Measurements from ENCODE around the gene STK24. TPM values are rescaled to one million over a fixed set of nuclear protein-coding genes. Genes with fewer than 3 reads are reported as not detected.

The STK24 gene
- total RNA-seq, 1 donor from 2014 or later: 88.4 TPM

DNA sequence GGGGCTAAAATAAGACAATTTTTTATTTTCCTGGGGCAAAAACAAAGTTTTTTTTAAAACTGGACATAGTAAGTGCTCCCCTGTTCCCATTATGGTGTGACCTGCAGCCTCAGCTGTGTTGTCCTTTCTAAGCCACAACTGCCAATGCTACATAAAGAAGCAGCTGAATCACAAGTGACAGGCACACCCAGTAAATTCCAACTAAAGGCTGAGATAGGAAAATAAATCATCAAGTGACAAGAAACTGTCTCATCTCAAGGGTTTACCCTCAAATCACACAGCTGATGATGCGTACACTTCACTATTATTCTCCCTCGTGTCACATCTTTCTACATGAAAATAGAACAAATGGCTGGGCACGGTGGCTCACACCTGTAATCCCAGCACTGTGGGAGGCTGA, 28.7 kb downstream of the STK24 start:
- DNase-seq (ENCODE audit: low spot score in 2 of 2, unreplicated experiment in 2 of 2): no peak
- Mint-ChIP-seq H3K9me3 (no peaks in the 10 kb centered on the region), H3K27ac (no peak overlapping the region), H3K4me3 (no peak overlapping the region), H3K36me3 (peaks cover 25% of the 10 kb centered on the region), H3K4me1 (peaks cover 28% of the 10 kb centered on the region), H3K27me3 (ENCODE audit: low read depth) (no peaks in the 10 kb centered on the region)
- no peak for TF ChIP-seq CTCF (IDR thresholded peaks at IDR 0.05; ENCODE audit: unreplicated experiment)

- no peak for TF ChIP-seq CTCF (IDR thresholded peaks at IDR 0.05; ENCODE audit: unreplicated experiment)
- Mint-ChIP-seq H3K4me3 (no peak overlapping the region), H3K9me3 (no peaks in the 10 kb centered on the region), H3K36me3 (peaks cover 25% of the 10 kb centered on the region), H3K4me1 (peaks cover 31% of the 10 kb centered on the region), H3K27me3 (ENCODE audit: low read depth) (no peaks in the 10 kb centered on the region), H3K27ac (no peak overlapping the region)
- no peak for DNase-seq (ENCODE audit: low spot score in 2 of 2, unreplicated experiment in 2 of 2)
Measured at GRCh38 chr13:98547455-98547854, 29.5 kb downstream of the STK24 start.

DNA sequence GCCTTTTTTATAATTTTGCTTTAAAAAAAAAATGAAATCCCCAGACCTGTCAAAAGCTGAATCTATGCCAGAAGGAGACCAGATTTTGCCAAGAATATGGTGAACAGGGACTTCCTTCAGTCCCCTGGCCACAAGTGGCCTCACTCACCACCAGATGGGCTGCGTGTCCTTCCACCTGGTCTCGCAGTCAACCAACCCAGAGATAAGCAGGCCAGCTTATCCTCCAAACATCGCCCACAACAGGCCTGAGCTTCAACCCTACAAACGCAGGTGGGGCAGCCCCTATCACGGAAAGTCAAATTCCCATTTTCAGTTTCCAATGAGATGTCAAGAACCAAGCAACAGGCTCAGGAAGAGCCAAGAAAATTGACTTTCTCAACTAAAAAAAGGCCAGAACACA, 30.5 kb downstream of the STK24 start:
- peak overlapping the region; percentile 14 for H3K27ac Mint-ChIP-seq
- no peak overlapping the region for H3K4me3 Mint-ChIP-seq
- no peak for TF ChIP-seq CTCF (IDR thresholded peaks at IDR 0.05; ENCODE audit: unreplicated experiment)
- no peak for DNase-seq (ENCODE audit: low spot score in 2 of 2, unreplicated experiment in 2 of 2)
- H3K4me1 Mint-ChIP-seq: peaks cover 37% of the 10 kb centered on the region
- H3K36me3 Mint-ChIP-seq: peaks cover 22% of the 10 kb centered on the region
- H3K27me3 Mint-ChIP-seq (ENCODE audit: low read depth): no peaks in the 10 kb centered on the region
- no peaks in the 10 kb centered on the region for H3K9me3 Mint-ChIP-seq

DNA sequence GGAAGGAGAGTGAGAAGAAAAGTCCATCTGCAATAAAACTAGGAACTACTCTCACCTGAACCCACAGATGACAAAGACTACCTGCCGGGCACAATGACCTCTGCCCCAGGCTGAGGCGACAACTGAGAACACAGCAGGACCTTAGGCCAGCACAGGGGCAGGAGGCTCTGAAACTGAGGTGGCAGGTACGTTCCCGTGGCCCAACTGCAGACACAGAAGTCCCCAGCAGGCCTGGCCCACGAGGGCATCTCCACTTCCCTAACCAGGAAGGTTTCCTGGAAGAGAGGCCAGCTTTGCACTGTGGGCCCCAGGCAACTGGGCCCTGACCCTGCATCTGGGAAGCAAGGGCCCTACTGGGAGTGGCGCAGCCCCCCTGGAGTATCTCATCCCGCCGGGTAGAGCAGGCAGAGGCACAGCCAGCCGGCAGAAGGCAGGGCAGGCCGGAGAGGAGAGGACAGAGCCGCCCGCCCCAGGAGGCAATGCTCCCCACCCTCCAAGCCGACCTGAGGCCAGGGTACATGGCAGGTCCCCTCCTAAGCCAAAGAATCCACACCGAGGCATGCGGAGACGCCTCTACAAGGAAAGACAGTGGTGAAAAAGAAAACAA, 32.7 kb downstream of the STK24 start:
- no peak for TF ChIP-seq CTCF (IDR thresholded peaks at IDR 0.05; ENCODE audit: unreplicated experiment)
- no peak overlapping the region for H3K4me3 Mint-ChIP-seq
- no peaks in the 10 kb centered on the region for H3K9me3 Mint-ChIP-seq
- no peak for DNase-seq (ENCODE audit: low spot score in 2 of 2, unreplicated experiment in 2 of 2)
- peaks cover 11% of the 10 kb centered on the region for H3K36me3 Mint-ChIP-seq
- H3K27ac Mint-ChIP-seq: no peak overlapping the region
- no peaks in the 10 kb centered on the region for H3K27me3 Mint-ChIP-seq (ENCODE audit: low read depth)
- H3K4me1 Mint-ChIP-seq: peaks cover 55% of the 10 kb centered on the region

DNA sequence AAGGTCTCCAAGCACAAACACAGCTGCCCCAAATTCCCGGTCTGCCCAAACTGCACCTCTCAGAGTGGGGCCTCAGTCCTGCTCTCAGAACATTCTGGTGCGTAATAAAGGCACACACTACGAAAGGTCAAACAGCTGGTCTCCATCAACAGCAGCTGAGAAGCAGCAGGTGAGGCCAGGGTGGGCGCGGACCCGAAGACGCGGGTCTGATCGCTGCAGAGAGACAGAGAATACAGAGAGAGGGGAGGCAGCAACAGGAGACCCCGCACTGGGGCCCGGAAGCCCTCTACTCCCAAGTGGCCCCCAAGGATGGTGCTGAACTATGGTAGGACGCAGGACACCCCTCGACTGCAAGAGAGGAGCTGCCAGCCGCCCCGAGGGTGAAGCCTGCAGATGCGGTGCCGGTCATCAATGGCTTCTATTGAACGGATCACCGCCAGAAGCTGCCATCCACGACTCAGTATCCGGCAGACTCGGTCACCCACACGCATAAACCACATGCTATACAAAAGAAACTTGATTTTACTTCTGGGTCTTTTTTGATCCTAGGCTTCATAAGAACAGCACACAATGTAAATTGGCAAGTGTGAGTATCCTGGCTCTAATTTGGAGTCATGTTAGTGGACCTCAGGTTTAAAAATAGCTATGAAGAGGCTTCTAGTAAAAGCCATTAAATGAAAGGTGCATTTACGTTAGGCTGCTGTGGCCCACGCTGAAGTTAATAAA, 33.4 kb downstream of the STK24 start:
- H3K36me3 Mint-ChIP-seq: peaks cover 9% of the 10 kb centered on the region
- H3K4me3 Mint-ChIP-seq: no peak overlapping the region
- peaks cover 55% of the 10 kb centered on the region for H3K4me1 Mint-ChIP-seq
- no peak for TF ChIP-seq CTCF (IDR thresholded peaks at IDR 0.05; ENCODE audit: unreplicated experiment)
- peak overlapping the region; percentile 41 for H3K27ac Mint-ChIP-seq
- no peaks in the 10 kb centered on the region for H3K9me3 Mint-ChIP-seq
- no peaks in the 10 kb centered on the region for H3K27me3 Mint-ChIP-seq (ENCODE audit: low read depth)
- no peak for DNase-seq (ENCODE audit: low spot score in 2 of 2, unreplicated experiment in 2 of 2)

Measured in mesothelial cell of epicardium (in vitro differentiated cells).